ENCODE data around the gene ZSCAN5A. TPM values are rescaled to one million over a fixed set of nuclear protein-coding genes. Genes with fewer than 3 reads are reported as not detected.

Gene ZSCAN5A
- total RNA-seq, 1 experiment from 2014 or later: 13.8 TPM

GRCh38 chr19:56272161-56272798, 42.4 kb downstream of the ZSCAN5A start, which contains the start of gene EDDM13:
Gene EDDM13, plus strand, starts transcription at chr19:56272748. Its CDS starts 87 bp downstream, at chr19:56272835.
- no peaks in the 10 kb centered on the region for H3K9me3 ChIP-seq (ENCODE audit: control insufficient read depth, insufficient read depth, low read depth, low read length)
- BruUV-seq (replicated peaks): no TSS peak
- no peaks in the 10 kb centered on the region for H3K4me1 ChIP-seq (ENCODE audit: control insufficient read depth, insufficient read depth, low read length)
- intact Hi-C loops (cut with micrococcal nuclease; ENCODE audit: unreplicated experiment) (no loop called here), in situ Hi-C loops (cut with HindIII; ENCODE audit: low pct_unique_long_range_greater_than_20kb, low sequenced_read_pairs) (no loop called here)
- TF ChIP-seq POLR2AphosphoS5 (IDR thresholded peaks at IDR 0.05; ENCODE audit: low read depth, low read length) (no peak), SIN3A (IDR thresholded peaks at IDR 0.05; ENCODE audit: borderline replicate concordance, insufficient read depth, low read depth, low read length) (no peak), REST (IDR thresholded peaks at IDR 0.05; ENCODE audit: insufficient read depth in 1 of 2, low read depth in 2 of 2, low read length in 1 of 2) (no peak), CTCF (IDR thresholded peaks at IDR 0.05) (no peak), TCF7L2 (IDR thresholded peaks at IDR 0.05; ENCODE audit: low read depth, low read length) (no peak)
- no peak for ATAC-seq
- H3K27me3 ChIP-seq (ENCODE audit: control insufficient read depth, insufficient read depth, low read length): no peaks in the 10 kb centered on the region
- CTCF ChIA-PET: no interaction called here
- H3K36me3 ChIP-seq (ENCODE audit: control insufficient read depth, insufficient read depth, low read length): no peaks in the 10 kb centered on the region
- no peak for DNase-seq (ENCODE audit: low read depth, low spot score)
- no peak within 1 kb of the TSS for H3K4me3 ChIP-seq (ENCODE audit: low read depth in 2 of 2, low read length in 2 of 2)
- POLR2A ChIA-PET: no interaction called here
- H3K27ac ChIP-seq (ENCODE audit: low read length): no peak within 1 kb of the TSS

- DNase-seq (ENCODE audit: low read depth, low spot score) (no peak), ATAC-seq (no peak)
- POLR2A ChIA-PET: no interaction called here
- CTCF ChIA-PET: no interaction called here
- H3K4me1 ChIP-seq (ENCODE audit: control insufficient read depth, insufficient read depth, low read length): no peaks in the 10 kb centered on the region
- no TSS peak for BruUV-seq (replicated peaks)
- no peak overlapping the region for H3K27ac ChIP-seq (ENCODE audit: low read length)
- in situ Hi-C loops (cut with HindIII; ENCODE audit: low pct_unique_long_range_greater_than_20kb, low sequenced_read_pairs): no loop called here
- H3K9me3 ChIP-seq (ENCODE audit: control insufficient read depth, insufficient read depth, low read depth, low read length): no peaks in the 10 kb centered on the region
- H3K36me3 ChIP-seq (ENCODE audit: control insufficient read depth, insufficient read depth, low read length): no peaks in the 10 kb centered on the region
- TF ChIP-seq TCF7L2 (IDR thresholded peaks at IDR 0.05; ENCODE audit: low read depth, low read length) (no peak), SIN3A (IDR thresholded peaks at IDR 0.05; ENCODE audit: borderline replicate concordance, insufficient read depth, low read depth, low read length) (no peak), POLR2AphosphoS5 (IDR thresholded peaks at IDR 0.05; ENCODE audit: low read depth, low read length) (no peak), CTCF (IDR thresholded peaks at IDR 0.05) (no peak), REST (IDR thresholded peaks at IDR 0.05; ENCODE audit: insufficient read depth in 1 of 2, low read depth in 2 of 2, low read length in 1 of 2) (no peak)
- intact Hi-C loops (cut with micrococcal nuclease; ENCODE audit: unreplicated experiment): no loop called here
- H3K4me3 ChIP-seq (ENCODE audit: low read depth in 2 of 2, low read length in 2 of 2): no peak overlapping the region
- H3K27me3 ChIP-seq (ENCODE audit: control insufficient read depth, insufficient read depth, low read length): no peaks in the 10 kb centered on the region
Observed at GRCh38 chr19:56271151-56271550, 43.5 kb downstream of the ZSCAN5A start.
